ENCODE results near the gene SRP68.

Gene SRP68

GRCh38 chr17:75996665-75997590 is 75.4 kb downstream of the SRP68 start:
- FAIRE-seq: no peak

GRCh38 chr17:75995385-75995925 is 76.9 kb downstream of the SRP68 start:
- FAIRE-seq: no peak

- no peak for FAIRE-seq
These were observed 77.4 kb downstream of the SRP68 start for GRCh38 chr17:75994802-75995370.

- FAIRE-seq: no peak
These were observed 80.9 kb downstream of the SRP68 start for GRCh38 chr17:75991396-75991795.

Measured in TTC549 (cell line).